ENCODE measurements around the gene CBFA2T3.

- no peak for TF ChIP-seq TAF1 (IDR thresholded peaks at IDR 0.05; ENCODE audit: borderline replicate concordance, insufficient read depth, low read length)
- TF ChIP-seq SIN3A (IDR thresholded peaks at IDR 0.05; ENCODE audit: borderline replicate concordance, insufficient read depth, low read length), result no peak
Observed at GRCh38 chr16:89025636-89026035, 48.6 kb upstream of the CBFA2T3 start.
